Hematopoietic multipotent progenitor cell treated with erythropoietin and hydrocortisone succinate and interleukin-3 and kit ligand, for 17 days (in vitro differentiated cells): ENCODE measurements around the gene KIF21B.

ENCODE experiments used
- DNase-seq: peaks from one replicate; pipeline ENCODE4 v3.0.0-alpha.2; 2015; ENCODE audit warnings: low spot score

Gene KIF21B

GRCh38 chr1:200991097-200991614 lies 32.4 kb downstream of the KIF21B start:
- no peak for DNase-seq

GRCh38 chr1:200990114-200990513 lies 33.4 kb downstream of the KIF21B start:
- DNase-seq, result no peak

GRCh38 chr1:200989337-200989736 lies 34.2 kb downstream of the KIF21B start:
- no peak for DNase-seq

GRCh38 chr1:200988693-200989092 lies 34.8 kb downstream of the KIF21B start:
- no peak for DNase-seq

GRCh38 chr1:200985481-200985880 lies 38.0 kb downstream of the KIF21B start:
- DNase-seq, result no peak

- no peak for DNase-seq
These were observed 40.4 kb downstream of the KIF21B start for GRCh38 chr1:200983035-200983561.

- no peak for DNase-seq
These were observed 41.2 kb downstream of the KIF21B start for GRCh38 chr1:200982071-200982945.

GRCh38 chr1:200981278-200981677 lies 42.2 kb downstream of the KIF21B start:
- no peak for DNase-seq

GRCh38 chr1:200980873-200981272 lies 42.6 kb downstream of the KIF21B start:
- DNase-seq, result no peak

GRCh38 chr1:200980452-200980772 lies 43.1 kb downstream of the KIF21B start:
- no peak for DNase-seq

GRCh38 chr1:200979574-200980451 lies 43.7 kb downstream of the KIF21B start:
- peak; percentile 42 for DNase-seq

GRCh38 chr1:200977071-200977754 lies 46.3 kb downstream of the KIF21B start:
- DNase-seq, result no peak

GRCh38 chr1:200976634-200977033 lies 46.9 kb downstream of the KIF21B start:
- DNase-seq, result no peak

GRCh38 chr1:200975458-200975857 lies 48.1 kb downstream of the KIF21B start:
- no peak for DNase-seq

GRCh38 chr1:200974711-200975110 lies 48.8 kb downstream of the KIF21B start:
- DNase-seq, result no peak

GRCh38 chr1:200973937-200974657 lies 49.4 kb downstream of the KIF21B start:
- DNase-seq, result no peak

- no peak for DNase-seq
These were observed 50.4 kb downstream of the KIF21B start for GRCh38 chr1:200972985-200973742.

GRCh38 chr1:200971955-200972711 lies 51.4 kb downstream of the KIF21B start:
- DNase-seq, result peak; percentile 45

- no peak for DNase-seq
These were observed 52.0 kb downstream of the KIF21B start for GRCh38 chr1:200971428-200971903.
